ENCODE results near the gene BMERB1.

BMERB1 gene

DNA sequence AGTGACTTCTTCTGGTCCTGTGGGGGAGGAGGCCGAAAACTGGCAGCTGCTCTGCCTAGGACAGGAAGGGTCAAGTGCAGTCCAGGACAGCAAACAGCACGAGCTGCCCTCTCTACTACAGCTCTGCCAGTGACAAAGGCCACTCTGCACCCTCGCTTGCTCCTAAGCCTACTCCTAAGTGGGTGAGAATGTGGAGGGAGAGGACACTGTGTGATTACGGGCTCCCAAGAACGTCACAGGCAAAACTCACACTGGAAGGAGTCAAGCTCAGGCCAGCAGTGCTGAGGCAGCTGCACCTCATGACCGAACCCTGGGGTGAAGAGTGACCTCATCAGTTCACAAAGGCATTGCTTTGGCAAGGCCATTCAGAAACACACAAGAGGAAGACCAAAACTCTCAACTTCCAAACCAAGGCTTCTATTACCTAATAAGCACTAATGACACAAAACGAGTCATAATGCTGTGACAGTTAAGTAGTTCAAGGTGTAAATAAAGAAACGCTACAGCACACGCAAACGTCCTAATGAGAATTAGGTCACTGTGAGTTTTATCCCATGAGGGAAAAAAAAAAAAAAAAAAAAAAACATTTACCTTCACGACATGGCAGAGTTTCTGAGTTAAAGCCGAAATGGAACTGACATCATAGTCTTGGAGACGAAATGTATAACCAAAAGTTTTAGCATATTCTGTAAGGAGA is 173.5 kb downstream of the BMERB1 start:
- H3K4me3 Mint-ChIP-seq: no peak overlapping the region
- H3K27me3 Mint-ChIP-seq: no peaks in the 10 kb centered on the region
- H3K9me3 Mint-ChIP-seq: no peaks in the 10 kb centered on the region
- peaks cover 70% of the 10 kb centered on the region for H3K36me3 Mint-ChIP-seq
- CTCF ChIA-PET: no interaction called here
- DNase-seq: no peak
- H3K4me1 Mint-ChIP-seq: no peaks in the 10 kb centered on the region
- H3K27ac Mint-ChIP-seq: peak overlapping the region; percentile 49

DNA sequence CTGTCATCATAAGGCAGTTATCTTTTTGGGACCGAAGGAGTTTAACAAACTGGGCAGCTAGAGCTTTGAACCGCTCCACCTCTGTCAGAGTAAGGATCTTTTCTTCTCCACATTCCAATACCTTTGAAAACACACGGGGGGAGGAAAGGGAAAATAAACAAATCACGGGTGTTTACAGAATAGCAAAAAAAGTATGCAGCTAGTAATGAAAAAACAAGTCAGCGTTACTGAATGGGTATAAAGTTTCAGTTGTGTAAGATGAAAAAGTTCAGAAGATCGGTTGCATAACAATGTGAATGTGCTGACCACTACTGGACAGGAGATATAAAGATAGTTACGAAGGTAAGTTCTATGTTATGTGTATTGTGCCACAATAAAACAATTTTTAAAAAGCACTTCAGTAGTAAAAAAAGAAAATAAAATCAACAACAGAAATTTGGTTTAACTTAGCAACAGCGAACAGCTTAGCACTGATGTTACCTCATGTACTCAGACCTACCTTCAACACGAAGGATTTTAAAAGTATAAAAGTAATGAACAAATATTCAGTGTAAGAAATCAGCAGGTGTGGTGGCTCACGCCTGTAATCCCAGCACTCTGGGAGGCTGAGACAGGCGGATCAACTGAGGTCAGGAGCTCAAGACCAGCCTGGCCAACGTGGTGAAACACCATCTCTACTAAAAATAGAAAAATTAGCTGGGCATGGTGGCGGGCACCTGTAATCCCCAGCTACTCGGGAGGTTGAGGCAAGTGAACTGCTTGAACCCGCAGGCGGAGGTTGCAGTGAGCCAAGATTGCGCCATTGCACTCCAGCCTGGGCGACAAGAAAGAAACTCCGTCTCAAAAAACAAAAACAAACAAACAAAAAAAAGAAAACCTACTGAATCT is 174.3 kb downstream of the BMERB1 start:
- H3K4me3 Mint-ChIP-seq: no peak overlapping the region
- H3K36me3 Mint-ChIP-seq: peaks cover 68% of the 10 kb centered on the region
- no peak overlapping the region for H3K27ac Mint-ChIP-seq
- no peaks in the 10 kb centered on the region for H3K9me3 Mint-ChIP-seq
- CTCF ChIA-PET: interaction anchor here (0.8 kb wide), 1 partner anchor 33 kb away, joined by 3 read pairs; no protein-coding TSS in a partner anchor
- no peaks in the 10 kb centered on the region for H3K4me1 Mint-ChIP-seq
- DNase-seq: no peak
- H3K27me3 Mint-ChIP-seq: no peaks in the 10 kb centered on the region

DNA sequence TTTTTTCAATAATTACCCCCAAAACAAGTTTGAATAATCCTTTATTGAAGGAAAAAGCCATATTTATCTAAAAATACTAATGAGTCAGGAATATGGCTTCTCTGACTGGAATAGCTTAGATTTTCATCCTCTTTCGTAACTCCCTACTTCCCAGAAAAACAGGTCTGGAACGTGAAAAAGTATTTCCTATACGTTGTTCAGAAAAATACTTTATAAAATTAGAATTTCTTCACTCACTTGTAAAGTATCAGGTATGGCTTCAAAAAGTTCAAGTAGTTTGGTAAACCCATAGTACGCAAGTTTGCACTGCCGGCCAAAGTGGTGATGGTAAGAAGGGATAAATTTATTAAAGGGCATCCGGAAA is 174.9 kb downstream of the BMERB1 start:
- CTCF ChIA-PET: interaction anchor here (0.8 kb wide), 1 partner anchor 33 kb away, joined by 3 read pairs; no protein-coding TSS in a partner anchor
- no peak overlapping the region for H3K27ac Mint-ChIP-seq
- peaks cover 68% of the 10 kb centered on the region for H3K36me3 Mint-ChIP-seq

DNA sequence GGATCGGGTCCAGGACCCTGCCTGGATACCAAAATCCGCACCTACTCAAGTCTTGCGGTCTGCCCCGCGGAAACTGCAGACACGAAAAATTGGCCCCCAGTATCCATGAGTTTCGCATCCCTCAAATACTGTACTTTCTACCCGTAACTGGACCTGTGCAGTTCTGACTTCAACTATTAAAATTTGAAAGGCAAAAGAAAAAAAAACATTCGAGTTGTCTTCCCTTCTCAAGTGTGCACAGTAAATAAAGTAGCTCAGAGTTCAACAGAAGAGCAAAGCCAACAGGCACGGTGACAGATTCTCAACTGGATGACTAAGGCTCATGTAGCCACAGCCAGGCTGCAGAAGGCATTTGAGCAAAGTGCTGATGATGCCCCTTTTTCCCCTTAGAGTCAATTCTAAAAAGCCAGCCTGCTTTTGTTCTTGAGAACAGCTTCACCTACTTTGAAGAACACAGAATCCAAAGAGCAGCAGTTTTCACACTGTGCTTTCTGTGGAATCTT is 176.0 kb downstream of the BMERB1 start:
- H3K27ac Mint-ChIP-seq: no peak overlapping the region
- CTCF ChIA-PET: no interaction called here
- no peaks in the 10 kb centered on the region for H3K4me1 Mint-ChIP-seq
- no peaks in the 10 kb centered on the region for H3K27me3 Mint-ChIP-seq
- H3K36me3 Mint-ChIP-seq: peaks cover 70% of the 10 kb centered on the region
- DNase-seq: no peak
- H3K9me3 Mint-ChIP-seq: no peaks in the 10 kb centered on the region
- H3K4me3 Mint-ChIP-seq: no peak overlapping the region

More for the DNA sequence above, 174.9 kb downstream of the BMERB1 start:
- H3K4me1 Mint-ChIP-seq: no peaks in the 10 kb centered on the region
- DNase-seq: no peak
- H3K27me3 Mint-ChIP-seq: no peaks in the 10 kb centered on the region
- no peak overlapping the region for H3K4me3 Mint-ChIP-seq
- no peaks in the 10 kb centered on the region for H3K9me3 Mint-ChIP-seq

DNA sequence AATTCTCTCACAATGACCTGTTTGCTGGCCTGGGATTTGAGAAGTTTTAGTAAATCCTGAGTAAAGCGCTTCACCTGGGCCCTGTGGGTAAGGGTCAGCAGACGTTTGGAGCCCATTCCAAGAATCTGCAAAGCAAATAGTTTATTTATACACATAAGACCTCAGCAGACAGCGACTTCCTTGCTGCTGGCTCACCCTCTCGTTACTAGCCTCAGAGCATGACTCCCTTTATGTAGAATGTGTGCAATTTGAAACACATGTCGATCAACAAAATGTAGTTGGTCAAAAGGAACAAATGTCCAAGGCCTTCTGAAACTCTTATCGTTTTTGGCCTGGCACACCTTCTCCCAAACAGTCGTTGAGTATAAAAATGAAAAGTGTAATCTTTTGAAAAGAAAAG is 177.2 kb downstream of the BMERB1 start:
- Mint-ChIP-seq H3K9me3 (no peaks in the 10 kb centered on the region), H3K36me3 (peaks cover 69% of the 10 kb centered on the region), H3K27me3 (no peaks in the 10 kb centered on the region), H3K27ac (no peak overlapping the region), H3K4me1 (no peaks in the 10 kb centered on the region), H3K4me3 (no peak overlapping the region)
- CTCF ChIA-PET: no interaction called here
- DNase-seq: no peak

DNA sequence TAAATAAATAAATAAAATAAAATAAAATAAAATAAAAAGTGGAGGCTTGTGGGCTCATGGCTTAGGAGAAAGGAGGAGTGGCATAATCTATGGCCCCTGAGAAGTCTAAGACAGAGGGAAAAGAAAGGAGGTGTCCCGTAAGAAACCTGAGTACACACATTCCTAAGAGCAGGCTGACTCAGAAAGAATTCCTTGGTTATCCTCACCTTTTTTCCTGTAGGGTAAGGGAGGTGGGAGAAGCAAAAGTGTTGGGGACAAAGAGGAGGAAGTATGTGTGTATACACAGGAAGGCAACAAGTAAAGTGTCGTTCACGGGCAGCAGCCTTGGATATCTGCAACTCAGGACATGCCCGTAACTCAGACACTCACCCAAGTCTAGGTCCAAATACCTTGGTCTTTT is 179.3 kb downstream of the BMERB1 start:
- no peak overlapping the region for H3K27ac Mint-ChIP-seq
- DNase-seq: no peak
- CTCF ChIA-PET: no interaction called here
- peaks cover 73% of the 10 kb centered on the region for H3K36me3 Mint-ChIP-seq
- H3K9me3 Mint-ChIP-seq: no peaks in the 10 kb centered on the region
- H3K4me3 Mint-ChIP-seq: no peak overlapping the region
- no peaks in the 10 kb centered on the region for H3K4me1 Mint-ChIP-seq
- H3K27me3 Mint-ChIP-seq: no peaks in the 10 kb centered on the region

DNA sequence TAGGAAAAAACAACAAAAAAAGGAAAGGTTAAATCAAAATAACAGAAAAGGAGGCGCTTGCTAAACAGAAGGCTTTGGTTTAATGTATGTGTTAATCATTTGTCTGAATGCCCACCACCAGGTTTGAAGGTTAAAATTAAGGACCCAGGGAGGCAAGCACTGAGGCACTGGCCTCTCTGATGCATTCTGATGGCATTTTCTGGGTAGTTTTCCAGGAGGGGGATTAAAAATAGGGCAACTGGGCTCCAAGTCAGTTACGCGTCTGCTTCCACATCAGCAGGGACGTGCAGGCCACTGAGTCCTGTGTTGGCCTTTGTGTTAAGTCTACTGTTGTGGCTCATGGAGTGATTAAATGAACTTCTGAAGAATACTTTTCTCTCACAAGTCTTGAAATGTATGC is 181.6 kb downstream of the BMERB1 start:
- no peaks in the 10 kb centered on the region for H3K4me1 Mint-ChIP-seq
- H3K4me3 Mint-ChIP-seq: no peak overlapping the region
- peaks cover 70% of the 10 kb centered on the region for H3K36me3 Mint-ChIP-seq
- no peaks in the 10 kb centered on the region for H3K27me3 Mint-ChIP-seq
- no peaks in the 10 kb centered on the region for H3K9me3 Mint-ChIP-seq
- H3K27ac Mint-ChIP-seq: no peak overlapping the region
- no peak for DNase-seq
- CTCF ChIA-PET: no interaction called here

DNA sequence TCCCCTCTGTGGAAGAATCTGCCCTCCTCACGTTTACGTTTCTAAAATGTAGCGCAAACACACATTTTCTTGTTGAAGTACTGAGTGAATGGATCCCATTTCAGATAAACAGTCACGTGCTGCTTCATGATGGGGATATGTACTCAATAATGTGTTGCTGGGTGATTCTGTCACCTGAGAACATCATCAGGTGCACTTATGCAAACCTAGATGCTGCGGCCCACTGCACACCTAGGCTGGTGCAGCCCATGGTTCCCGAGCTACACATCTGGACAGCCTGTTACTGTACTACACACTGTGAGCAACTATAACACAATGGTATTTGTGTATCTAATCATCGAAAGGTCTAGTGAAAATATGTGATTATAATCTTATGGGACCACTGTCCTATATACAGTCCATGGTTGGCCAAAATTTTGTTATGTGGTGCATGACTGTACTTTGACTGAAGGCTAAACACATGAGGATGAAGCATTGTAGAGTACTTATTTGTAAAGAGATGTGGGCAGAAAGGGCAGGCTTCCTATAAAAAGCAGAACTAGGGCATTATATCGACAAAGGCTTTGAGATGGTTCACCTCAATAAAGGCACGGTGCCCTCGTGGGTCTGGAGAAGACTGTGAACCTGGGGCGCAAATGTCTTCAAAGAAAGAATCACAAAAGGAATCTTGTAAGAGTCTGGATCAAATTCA is 182.2 kb downstream of the BMERB1 start:
- Mint-ChIP-seq H3K4me3 (no peak overlapping the region), H3K36me3 (peaks cover 74% of the 10 kb centered on the region), H3K27ac (no peak overlapping the region), H3K27me3 (no peaks in the 10 kb centered on the region), H3K9me3 (no peaks in the 10 kb centered on the region), H3K4me1 (no peaks in the 10 kb centered on the region)
- no peak for DNase-seq
- CTCF ChIA-PET: no interaction called here

DNA sequence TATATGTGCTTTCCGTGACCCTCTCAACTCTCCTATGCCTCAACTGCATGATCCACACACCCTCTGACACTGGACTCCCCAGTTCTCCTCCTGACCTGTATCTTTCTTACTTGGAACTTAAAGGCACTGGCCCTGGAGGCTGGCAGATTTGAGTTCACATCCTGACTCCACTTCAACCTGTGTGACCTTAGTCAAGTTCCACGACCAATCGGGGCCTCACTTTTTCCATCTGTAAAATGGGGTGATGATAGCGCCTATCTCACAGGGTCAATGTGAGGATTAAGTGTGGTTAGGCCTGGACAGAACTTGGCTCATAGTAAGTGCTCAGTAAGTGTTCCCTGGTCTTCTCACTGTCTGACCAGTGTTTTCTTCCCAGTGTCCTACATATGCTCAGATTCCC is 183.5 kb downstream of the BMERB1 start:
- Mint-ChIP-seq H3K9me3 (no peaks in the 10 kb centered on the region), H3K27ac (no peak overlapping the region), H3K36me3 (peaks cover 71% of the 10 kb centered on the region), H3K27me3 (no peaks in the 10 kb centered on the region), H3K4me1 (no peaks in the 10 kb centered on the region), H3K4me3 (no peak overlapping the region)
- CTCF ChIA-PET: no interaction called here
- no peak for DNase-seq

DNA sequence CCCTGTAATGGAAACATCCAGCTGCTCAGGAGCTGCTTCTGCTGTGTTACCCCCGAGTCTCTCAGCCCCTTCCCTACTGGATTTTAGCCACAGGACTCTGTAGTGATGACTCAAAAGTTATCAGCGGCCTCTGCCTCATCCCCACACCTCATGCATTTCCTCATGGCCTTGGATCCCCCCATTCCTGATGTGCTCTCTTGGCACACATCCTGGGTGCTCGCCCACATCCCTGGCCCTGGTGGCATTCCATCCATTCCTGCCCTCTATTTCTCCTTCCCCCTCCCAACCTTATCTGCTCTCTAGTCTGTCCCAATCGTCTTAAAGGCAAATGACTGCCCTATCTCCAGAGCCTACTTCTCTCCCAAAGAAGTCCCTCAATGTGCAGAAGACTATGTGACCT is 184.0 kb downstream of the BMERB1 start:
- H3K4me1 Mint-ChIP-seq: no peaks in the 10 kb centered on the region
- no peak overlapping the region for H3K27ac Mint-ChIP-seq
- no peak for DNase-seq
- H3K4me3 Mint-ChIP-seq: no peak overlapping the region
- peaks cover 68% of the 10 kb centered on the region for H3K36me3 Mint-ChIP-seq
- H3K27me3 Mint-ChIP-seq: no peaks in the 10 kb centered on the region
- CTCF ChIA-PET: no interaction called here
- H3K9me3 Mint-ChIP-seq: no peaks in the 10 kb centered on the region

DNA sequence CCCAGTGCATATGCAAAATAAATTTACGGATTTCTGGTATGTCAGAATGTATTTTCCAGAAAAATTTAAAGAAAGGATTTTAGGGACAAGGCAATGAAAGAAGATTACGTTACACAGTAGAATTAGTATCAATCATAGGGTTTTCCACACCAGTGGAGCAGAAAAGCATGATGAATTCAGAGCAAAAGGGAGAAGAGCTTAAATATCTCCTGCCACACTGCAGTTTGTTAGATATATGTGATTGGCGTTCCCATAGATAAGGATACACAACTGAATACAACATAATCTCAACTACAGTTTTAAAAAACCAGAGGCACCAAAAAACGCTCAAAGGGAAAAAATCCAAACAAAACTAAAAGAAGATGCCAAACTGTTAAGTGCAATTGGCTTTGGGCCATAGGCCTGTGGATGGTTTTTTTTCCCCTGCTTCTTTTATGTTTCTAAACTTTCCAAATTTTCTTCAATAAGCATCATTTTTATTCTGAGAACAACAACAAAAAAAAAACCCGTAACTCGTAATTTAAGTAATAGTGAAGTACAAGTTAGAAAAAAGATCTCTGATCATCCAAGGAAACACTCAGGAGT is 186.3 kb downstream of the BMERB1 start:
- Mint-ChIP-seq H3K4me1 (no peaks in the 10 kb centered on the region), H3K36me3 (peaks cover 71% of the 10 kb centered on the region), H3K27ac (no peak overlapping the region), H3K4me3 (no peak overlapping the region), H3K27me3 (no peaks in the 10 kb centered on the region), H3K9me3 (no peaks in the 10 kb centered on the region)
- CTCF ChIA-PET: no interaction called here
- no peak for DNase-seq

DNA sequence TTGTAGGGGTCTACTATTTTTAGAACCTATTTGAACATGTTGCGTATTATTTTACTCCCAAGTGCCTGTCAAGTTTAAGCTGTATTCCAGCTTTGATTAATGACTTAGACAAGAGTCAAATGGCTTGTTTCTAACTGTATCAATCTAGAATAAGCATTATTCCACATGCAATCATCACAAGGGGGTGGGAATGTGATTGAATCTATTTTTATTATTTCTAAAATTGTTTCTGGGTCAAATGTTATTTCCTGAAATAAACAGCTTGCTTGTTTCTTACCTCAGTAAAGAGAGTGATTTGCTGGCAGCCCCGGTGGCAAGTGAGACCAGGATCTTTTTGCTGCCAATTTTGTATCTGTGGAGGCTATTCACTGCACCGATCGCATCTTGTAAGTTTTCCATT is 187.1 kb downstream of the BMERB1 start:
- H3K27ac Mint-ChIP-seq: peak overlapping the region; percentile 9

DNA sequence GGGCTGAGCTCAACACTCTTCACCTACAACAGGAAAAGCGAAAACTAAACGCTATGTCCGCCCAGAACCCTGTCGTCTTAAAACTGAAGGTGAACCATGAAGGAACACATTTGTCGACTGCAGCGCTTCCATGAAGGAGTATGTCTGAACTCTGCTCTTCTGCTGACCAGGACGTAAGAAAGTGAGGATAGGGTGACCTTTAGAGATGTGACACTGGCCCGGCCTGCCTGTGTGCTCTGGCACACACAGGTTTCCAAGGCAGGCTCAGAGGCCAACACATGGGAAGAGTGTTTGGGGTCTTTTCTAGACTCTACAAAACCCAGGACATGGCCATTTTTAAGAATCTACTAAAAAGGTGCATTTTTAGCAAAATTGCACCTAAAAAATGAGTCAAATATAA is 187.5 kb downstream of the BMERB1 start:
- H3K27ac Mint-ChIP-seq: peak overlapping the region; percentile 9
- no peaks in the 10 kb centered on the region for H3K27me3 Mint-ChIP-seq
- DNase-seq: no peak
- no peaks in the 10 kb centered on the region for H3K4me1 Mint-ChIP-seq
- CTCF ChIA-PET: interaction anchor here (0.7 kb wide), 1 partner anchor 49 kb away, joined by 6 read pairs; no protein-coding TSS in a partner anchor
- peaks cover 60% of the 10 kb centered on the region for H3K36me3 Mint-ChIP-seq
- H3K4me3 Mint-ChIP-seq: no peak overlapping the region
- no peaks in the 10 kb centered on the region for H3K9me3 Mint-ChIP-seq

More for the DNA sequence above, 187.1 kb downstream of the BMERB1 start:
- no peaks in the 10 kb centered on the region for H3K27me3 Mint-ChIP-seq
- no peak overlapping the region for H3K4me3 Mint-ChIP-seq
- no peaks in the 10 kb centered on the region for H3K4me1 Mint-ChIP-seq
- H3K9me3 Mint-ChIP-seq: no peaks in the 10 kb centered on the region
- no peak for DNase-seq
- CTCF ChIA-PET: no interaction called here
- H3K36me3 Mint-ChIP-seq: peaks cover 65% of the 10 kb centered on the region

Measured in activated naive CD4-positive, alpha-beta T cell treated with anti-CD3 and anti-CD28 coated beads, Interleukin-2, amount 10 ng/mL, durations not matched to agents 7 days and 5 days (primary cell).